AG08396 (cell line): Measurements from ENCODE around the gene RERE.
"Not testable (repeated sequence)": the region's sequence is repeated elsewhere in the genome, so short reads cannot be mapped to it uniquely, and the experiment has no call there.

Source experiments
- DNase-seq: peaks from one replicate; pipeline ENCODE4 v3.0.0; 2012; ENCODE audit warnings: low spot score, mixed read lengths

RERE gene

GRCh38 chr1:8512504-8512903 lies 304.9 kb downstream of the RERE start:
- no peak for DNase-seq

GRCh38 chr1:8510041-8510823 lies 307.2 kb downstream of the RERE start:
- peak; percentile 76 for DNase-seq

DNA sequence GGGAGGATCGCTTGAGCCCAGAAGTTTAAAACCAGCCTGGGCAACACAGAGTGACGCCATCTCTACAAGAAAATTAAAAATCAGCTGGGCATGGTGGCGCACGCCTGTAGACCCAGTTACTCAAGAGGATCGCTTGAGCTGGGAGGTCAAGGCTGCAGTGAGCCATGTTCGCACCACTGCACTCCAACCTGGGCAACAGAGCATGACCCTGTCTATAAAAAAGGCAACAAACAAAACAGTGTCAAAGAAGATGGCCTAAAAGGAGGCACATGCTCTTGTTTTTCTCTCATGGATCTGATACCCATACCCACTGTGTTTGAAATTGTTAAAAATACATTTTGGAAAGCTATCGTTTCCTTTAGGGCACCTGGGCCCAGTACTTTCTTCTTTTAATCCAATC lies 307.9 kb downstream of the RERE start:
- no peak for DNase-seq

DNA sequence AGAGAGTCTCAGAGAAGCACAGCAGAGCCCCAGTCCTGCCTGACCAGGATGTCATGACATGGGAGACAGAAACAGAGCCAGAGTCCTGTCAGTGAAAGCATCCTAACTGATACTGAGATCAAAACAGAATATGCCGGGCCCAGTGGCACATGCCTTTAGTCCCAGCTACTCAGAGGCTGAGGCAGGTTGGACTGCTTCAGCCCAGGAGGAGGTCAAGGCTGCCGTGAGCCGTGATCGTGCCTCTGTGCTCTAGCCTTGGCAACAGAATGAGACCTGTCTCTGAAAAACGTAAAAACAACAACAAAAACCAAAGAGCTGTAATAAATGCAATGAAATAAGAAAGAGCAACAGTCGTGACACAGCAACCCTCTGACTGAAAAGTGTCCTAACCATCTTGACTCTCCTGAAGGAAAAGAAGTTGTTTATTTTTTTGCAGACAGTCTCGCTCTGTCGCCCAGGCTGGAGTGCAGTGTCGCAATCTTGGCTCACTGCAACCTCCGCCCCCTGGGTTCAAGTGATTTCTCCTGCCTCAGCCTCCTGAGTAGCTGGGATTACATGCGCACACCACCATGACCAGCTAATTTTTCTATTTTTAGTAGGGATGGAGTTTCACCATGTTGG lies 310.3 kb downstream of the RERE start:
- no peak for DNase-seq

DNA sequence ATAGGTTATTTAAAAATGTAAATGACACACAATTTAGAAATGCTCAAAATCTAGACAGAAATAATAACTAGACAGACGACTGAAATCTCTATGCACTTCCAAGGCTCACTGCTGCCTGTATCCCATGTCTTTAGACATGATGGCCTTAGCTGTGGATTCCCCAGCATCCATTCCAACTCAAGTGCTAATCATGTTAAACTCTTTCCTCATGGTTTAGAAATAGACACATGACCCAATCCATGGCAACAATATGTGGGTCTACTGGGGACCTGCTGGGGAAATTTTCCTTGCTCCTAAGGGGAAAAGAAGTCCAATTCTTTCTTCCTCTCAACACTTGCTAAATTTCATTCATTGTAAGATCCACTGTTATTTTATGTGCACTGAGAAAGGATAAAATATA lies 311.0 kb downstream of the RERE start:
- DNase-seq: no peak

DNA sequence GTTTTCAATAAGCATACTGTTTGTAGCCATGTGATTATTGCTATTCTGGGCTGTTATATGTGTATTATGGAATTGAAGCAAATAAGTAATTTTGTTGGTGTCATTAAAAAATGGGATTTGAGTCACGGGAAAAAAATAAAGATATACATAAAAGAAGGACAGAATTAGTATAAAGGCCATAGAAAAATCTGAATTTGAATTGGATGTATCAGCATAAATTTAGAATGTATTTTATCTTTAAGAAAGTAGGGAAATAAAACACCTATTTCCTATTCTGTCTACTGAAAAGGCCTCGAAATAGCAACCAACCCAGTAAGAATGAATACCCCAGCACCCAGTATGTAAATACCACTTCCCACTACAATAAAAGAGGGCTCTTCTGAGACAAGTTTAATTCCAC lies 313.6 kb downstream of the RERE start:
- DNase-seq: no peak

DNA sequence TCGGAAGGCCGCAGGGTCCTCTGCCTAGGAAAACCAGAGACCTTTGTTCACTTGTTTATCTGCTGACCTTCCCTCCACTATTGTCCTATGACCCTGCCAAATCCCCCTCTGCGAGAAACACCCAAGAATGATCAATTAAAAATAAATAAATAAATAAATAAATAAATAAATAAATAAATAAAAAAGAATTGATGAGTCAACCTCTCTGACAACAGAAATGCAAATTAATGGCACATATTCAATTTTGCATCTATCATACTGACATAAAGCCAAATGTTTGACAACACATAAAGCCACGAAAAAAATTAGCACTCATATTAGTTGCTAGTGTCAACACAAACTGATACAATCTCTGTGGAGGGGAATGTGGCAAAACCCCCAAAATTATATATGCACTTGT lies 314.5 kb downstream of the RERE start:
- DNase-seq: not testable (repeated sequence)

DNA sequence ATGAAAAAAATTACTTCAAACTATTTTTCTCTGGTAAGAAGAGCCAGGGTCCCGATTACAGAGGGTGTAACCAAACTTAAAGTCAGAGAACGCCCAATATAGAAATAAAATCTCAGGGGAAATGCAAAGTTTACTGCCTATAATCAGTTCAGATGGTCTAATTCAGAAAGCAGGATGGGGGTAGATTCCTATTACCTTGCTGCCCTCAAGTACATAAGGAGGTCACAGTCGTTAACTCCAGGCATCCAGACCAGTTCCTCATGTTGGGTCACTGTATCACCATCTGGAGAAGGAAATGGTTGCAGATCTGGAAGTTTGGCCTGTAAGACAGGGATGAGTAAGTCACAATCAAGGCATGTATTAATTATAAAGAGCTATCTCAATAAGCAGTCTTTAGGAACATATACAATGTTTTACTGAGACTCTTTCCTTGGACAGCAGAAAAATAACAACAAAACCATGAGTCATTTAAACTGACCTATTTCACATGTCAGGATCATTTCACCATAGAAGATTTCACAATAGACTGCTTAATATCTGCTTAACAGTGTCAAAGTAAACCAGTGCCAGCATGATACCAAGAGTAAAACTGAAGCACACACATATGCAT lies 320.1 kb downstream of the RERE start:
- peak; percentile 50 for DNase-seq

- DNase-seq: no peak
These were observed 321.0 kb downstream of the RERE start for GRCh38 chr1:8496473-8496872.

GRCh38 chr1:8495928-8496401 lies 321.5 kb downstream of the RERE start:
- DNase-seq: no peak

DNA sequence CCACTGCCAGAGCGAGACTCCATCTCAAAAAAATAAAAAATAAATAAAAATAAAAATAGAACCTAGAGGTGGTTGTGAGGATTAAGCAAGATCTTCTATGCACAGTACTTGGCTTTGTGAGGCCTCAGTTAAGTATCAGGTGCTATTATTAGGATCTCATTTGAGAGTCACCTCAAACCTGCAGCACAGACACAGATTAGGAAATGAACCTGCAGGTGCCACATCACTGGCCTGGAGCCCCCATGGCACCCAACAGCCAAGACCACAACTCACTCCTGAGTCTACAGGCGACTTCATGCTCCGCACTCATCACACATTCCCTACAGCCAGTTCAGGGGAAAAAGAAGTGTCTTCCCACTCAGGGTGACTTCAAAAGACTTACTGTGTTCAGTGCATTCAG lies 322.8 kb downstream of the RERE start:
- DNase-seq: no peak

DNA sequence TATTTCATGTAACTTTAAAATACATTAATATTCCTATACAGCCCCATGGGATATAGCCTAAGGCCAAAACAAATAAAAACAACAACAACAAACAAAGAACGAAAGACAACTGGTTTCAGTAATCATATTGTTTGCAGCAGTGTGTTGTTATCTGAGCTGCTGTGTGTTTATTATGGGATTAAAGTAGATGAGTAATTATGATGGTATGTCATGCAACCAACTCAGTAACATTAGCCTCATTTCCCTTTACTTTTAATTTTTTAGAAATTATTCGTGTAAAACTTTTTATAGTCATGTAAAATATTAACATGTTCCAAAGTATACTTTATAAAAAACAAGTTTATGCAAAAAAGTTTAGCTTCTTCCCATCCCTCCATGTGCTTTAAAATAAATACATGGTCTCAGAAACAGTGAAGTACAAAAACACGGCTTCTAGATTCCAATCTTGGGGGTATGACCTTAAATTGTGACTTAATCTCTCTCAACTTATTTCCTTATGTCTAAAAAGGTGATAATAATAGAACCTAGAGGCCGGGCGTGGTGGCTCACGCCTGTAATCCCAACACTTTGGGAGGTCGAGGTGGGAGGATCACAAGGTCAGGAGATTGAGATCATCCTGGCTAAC lies 323.4 kb downstream of the RERE start:
- no peak for DNase-seq

DNA sequence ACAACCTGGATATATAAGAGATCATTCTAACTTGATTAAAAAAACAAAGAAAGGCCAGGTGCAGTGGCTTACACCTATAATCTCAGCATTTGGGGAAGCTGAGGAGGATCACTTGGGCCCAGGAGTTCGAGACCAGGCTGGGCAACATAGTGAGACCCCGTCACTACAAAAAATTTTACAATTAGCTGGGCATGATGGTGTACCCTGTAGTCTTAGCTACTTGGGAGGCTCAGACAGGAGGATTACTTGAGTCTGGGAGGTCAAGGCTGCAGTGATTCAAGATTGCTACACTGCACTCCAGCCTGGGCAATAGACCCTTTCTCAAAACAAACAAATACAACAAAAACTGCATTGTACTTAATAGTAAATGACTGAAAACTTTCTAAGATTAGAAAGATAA lies 330.2 kb downstream of the RERE start:
- DNase-seq: no peak

DNA sequence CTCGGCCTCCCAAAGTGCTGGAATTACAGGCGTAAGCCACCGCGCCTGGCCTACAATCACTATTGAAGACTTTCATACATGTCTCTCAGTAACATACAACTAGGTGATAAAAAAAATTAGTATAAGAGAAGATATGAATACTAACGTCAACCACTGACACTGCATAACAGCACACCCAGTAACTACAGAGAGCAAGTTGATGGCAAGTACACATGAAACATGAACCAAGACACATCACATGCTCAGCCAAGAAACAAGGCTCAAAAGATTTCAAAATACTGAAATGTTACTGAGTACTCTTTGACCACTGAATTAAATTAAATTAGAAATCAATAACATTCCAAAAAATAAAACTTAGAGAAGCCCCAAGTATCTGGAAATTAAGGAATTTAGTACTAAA lies 331.4 kb downstream of the RERE start:
- no peak for DNase-seq

DNA sequence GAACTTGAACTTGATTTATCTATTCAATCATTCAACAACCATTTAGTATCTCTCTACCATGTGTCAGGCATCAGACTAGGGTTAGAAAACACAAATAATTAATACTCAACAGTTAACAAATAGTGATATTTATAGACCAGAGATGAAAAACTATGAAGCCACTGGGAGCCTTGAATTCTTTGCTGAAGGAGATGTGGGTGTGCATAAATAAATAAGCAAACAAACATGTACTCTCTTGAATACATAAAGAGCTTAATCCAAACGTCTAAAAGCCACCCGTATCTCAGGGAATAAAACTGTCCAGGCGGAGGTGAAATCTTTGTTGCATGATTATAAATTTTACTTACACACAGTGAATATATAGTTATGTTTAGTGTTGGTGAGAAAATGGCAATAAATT lies 333.9 kb downstream of the RERE start:
- DNase-seq: no peak

GRCh38 chr1:8482979-8483381 lies 334.5 kb downstream of the RERE start:
- no peak for DNase-seq

DNA sequence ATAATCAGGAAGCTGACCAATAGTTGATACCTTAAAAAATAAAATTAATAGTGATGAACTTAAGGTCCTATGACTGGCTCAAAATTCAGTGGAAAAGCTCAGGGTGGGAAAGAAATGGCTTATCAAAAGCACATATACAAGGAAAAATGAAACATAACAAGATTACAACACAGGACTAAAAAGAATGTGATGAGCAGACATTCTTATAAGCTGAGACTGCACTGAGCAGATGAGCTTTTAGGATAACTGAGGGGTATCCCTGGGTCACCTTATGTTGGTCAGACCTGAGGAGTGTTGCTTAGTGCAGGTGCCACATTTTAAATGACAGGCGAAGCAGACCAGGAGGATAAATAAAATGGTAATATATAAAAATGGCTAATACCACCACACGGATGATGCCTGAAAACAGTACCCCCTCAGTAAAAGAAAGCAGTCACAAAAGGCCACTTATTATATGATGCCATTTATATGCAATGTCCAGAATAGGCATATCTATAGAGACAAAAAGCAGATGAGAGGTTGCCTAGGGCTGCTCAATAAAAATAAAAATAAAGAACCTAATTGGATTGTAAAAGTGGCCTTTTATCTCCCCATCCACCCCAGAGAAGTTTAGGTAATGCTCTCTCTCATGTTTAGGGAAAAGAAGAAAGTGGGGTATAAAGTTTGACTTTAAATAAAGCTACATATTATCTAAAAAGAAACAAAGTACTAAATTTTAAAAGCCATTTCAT lies 335.6 kb downstream of the RERE start:
- no peak for DNase-seq

- DNase-seq: no peak
These were observed 338.9 kb downstream of the RERE start for GRCh38 chr1:8478566-8478965.

DNA sequence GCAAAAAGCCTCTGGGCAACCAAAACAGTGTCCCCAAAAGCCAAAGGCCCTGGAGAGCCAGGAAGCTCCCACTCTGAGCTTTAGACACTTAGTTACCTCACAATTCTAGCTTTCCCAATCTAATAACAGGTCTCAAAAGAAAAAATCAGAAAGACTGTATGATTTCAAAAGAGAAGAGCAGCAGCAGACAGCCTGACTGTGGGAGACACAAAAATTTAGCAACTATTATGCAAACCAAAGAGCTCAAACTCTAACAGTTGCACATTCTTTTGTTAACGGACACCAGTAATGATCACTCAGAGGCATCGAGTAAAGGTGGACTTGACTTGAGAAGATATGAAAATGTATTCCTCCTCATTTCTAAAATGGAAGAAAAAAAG lies 339.5 kb downstream of the RERE start:
- no peak for DNase-seq

- DNase-seq: no peak
These were observed 340.1 kb downstream of the RERE start for GRCh38 chr1:8477166-8477982.

DNA sequence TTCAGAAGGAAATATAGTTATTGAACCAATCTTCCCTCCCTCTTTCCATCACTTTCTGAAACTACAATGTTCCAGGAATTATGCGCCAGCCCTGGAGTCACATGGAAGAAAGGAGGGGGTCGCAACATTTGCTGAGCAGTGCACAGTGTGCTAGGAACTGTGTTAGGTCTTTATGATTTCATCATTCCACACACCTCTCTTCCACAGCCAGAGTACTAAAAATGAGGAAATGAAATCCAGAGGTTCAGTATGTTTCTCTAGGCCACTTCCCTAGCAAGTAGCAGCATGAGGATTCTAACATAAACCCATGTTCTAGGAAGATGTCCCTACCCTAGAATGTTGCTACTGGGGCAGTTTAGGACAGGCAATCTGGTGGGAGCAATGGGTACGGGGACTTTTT lies 341.4 kb downstream of the RERE start:
- DNase-seq: no peak
